OCI-LY3 (cell line): ENCODE measurements around the gene RBBP8NL.

ENCODE experiments used
- EZH2phosphoT487 ChIP-seq: fragments of 200-600 bp; shearing (Covaris generic); IDR thresholded peaks from 2 replicates; pipeline ENCODE4 v1.6.1; 2018; ENCODE audit warnings: antibody characterized with exemption, mixed run types, low read depth
- TF ChIP-seq, protein P1 (sequence below): fragments of 200-600, 300-600 bp; sonication (generic); IDR thresholded peaks from 2 replicates; pipeline ENCODE4 v1.5.1; 2014; ENCODE audit warnings: antibody characterized with exemption, low read length, low read depth

DNA sequence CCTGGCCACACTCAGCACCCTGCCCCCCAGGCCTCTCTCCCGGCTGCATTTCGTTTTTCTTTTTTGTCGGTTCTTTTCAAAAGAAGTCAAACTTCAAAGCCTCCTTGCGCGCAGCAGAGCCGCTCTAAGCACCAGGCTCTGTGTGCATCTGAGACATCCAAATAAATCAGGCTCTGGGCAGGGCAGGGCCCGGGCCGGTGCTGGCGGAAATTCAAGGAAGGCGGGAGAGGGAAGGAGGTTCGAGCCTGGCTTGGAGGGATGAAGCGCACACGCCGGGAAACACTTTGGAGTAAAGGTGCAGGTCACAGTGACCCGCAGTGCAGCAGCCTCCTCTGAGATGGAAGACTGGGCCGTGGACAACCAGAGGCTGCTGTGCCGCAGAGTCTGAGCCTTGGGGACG is 42.7 kb upstream of the RBBP8NL start:
- TF ChIP-seq, protein P1, sequence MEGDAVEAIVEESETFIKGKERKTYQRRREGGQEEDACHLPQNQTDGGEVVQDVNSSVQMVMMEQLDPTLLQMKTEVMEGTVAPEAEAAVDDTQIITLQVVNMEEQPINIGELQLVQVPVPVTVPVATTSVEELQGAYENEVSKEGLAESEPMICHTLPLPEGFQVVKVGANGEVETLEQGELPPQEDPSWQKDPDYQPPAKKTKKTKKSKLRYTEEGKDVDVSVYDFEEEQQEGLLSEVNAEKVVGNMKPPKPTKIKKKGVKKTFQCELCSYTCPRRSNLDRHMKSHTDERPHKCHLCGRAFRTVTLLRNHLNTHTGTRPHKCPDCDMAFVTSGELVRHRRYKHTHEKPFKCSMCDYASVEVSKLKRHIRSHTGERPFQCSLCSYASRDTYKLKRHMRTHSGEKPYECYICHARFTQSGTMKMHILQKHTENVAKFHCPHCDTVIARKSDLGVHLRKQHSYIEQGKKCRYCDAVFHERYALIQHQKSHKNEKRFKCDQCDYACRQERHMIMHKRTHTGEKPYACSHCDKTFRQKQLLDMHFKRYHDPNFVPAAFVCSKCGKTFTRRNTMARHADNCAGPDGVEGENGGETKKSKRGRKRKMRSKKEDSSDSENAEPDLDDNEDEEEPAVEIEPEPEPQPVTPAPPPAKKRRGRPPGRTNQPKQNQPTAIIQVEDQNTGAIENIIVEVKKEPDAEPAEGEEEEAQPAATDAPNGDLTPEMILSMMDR, result no peak
- TF ChIP-seq EZH2phosphoT487, result no peak
